Fibroblast of skin of left biceps (primary cell): Measurements from ENCODE around the gene PCYOX1L.
"Not testable (repeated sequence)": the region's sequence is repeated elsewhere in the genome, so short reads cannot be mapped to it uniquely, and the experiment has no call there.

ENCODE experiments used
- DNase-seq, 2 experiments: peaks; one replicate each; pipeline ENCODE4 v3.0.0-alpha.2; 2013; ENCODE audit warnings: low read depth in 2 of 2

Gene PCYOX1L

GRCh38 chr5:149387081-149387631 is 29.3 kb downstream of the PCYOX1L start:
- DNase-seq, result no peak

GRCh38 chr5:149387982-149388381 is 30.1 kb downstream of the PCYOX1L start:
- DNase-seq, result no peak

- no peak for DNase-seq
Measured at GRCh38 chr5:149388498-149389190, 30.8 kb downstream of the PCYOX1L start.

DNA sequence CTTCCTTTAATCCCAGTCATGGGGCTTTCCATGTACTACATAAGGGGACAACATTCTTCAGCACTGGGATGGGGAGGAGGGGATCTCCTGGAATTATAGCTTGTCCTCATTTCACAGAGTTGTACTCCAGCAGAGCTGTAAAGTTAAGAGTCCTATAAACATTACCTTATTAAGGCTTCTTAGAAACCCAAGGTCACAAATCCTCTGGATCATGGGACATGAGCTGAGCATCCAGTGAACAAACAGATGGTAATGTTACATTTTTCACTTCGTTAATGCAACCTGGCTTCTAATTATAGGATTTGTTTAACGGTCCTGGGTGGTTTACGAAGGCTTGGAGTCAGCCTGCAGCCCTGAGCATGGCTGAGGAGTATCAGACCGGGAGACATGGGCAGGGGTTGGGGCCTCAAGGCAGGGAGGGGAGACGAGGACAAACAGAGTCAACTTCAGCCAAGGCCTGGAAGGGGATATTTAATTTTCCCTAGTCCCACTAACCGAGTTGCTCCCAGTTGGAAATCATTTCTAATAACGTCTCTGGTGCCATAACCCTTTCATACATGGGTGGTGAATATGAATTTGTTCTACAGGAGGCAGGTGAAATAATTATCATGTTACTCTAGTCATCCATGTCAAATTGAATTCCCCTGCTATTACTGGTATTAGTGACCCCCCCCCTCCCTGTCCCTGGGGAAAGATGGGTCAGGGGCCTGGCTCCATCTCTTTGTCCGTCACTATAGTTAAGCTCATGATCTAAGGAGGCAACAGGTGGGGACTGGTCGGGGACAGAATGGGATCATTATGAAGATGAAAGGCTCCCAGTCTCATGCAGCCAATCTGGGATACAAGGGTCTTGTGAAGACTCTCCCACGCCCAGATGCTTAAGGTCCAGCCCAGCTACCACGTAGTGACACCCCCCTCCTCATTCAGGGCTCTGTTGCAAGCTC is 32.0 kb downstream of the PCYOX1L start:
- no peak for DNase-seq

DNA sequence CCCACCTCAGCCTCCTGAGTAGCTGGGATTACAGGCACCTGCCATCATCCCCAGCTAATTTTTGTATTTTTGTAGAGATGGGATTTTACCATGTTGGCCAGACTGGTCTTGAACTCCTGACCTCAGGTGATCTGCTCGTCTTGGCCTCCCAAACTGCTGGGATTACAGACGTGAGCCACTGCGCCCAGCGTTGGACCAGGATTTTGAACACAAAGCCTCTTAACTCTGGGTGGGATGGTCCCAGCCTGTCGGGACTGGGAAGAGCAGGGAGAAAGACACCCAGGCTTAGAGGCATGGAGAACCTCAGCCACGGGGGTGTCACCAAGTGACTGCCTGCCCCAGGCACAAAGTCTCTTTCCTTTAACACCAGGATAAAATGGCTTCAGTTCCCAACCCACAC is 33.2 kb downstream of the PCYOX1L start:
- not testable (repeated sequence) for DNase-seq

DNA sequence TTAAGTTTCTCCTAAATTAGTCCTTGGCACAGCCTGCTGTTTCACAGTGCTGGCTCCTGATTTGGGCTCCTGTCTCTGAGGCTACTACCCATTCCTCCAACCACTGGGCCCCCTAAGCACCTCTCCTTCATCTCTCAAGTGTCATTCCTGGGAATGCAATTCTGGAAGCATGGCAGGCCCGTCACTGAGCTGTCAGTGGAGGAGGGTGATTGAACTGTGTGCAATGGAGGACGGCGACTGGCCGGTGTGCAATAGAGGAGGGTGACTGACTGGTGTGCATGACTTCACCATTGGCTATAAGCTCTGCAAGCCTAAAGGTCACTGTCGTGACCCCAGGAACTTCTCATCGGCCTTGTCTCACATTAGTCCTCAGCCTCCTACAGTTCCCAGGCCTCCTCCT is 33.7 kb downstream of the PCYOX1L start:
- DNase-seq, result no peak

GRCh38 chr5:149392718-149393117 is 34.9 kb downstream of the PCYOX1L start:
- no peak for DNase-seq

DNA sequence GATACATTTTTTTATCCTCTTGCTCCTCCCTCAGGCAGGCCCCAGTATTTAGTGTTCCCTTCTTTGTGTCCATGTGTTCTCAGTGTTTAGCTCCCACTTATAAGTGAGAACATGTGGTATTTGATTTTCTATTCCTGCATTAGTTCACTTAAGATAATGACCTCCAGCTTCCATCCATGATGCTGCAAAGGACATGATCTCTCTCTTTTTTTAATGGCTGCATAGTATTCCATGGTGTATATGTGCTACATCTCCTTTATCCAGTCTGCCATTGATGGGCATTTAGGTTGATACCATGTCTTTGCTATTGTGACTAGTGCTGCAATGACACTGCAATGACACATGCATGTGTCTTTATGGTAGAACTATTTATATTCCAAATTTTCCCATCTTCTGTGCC is 37.1 kb downstream of the PCYOX1L start:
- DNase-seq, result not testable (repeated sequence)

DNA sequence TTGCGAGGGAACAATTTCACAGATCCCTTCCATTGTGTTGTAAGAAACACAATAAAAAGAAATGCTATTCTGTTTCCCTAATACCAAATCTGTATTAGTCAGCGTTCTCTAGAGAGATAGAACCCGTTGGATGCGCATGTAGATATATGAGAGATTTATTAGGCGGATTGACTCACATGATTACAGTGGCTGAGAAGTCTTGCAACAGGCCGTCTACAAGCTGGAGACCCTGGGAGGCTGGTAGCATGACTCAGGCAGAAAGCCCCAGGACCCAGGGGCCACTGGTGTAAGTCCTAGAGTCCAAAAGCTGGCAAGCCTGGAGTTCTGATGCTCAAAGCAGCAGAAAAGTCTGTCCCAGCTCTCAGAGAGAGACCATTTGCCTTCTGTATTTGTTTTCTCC is 39.7 kb downstream of the PCYOX1L start:
- DNase-seq, result peak; percentile 92

GRCh38 chr5:149398747-149399266 is 41.0 kb downstream of the PCYOX1L start:
- DNase-seq, result not testable (repeated sequence)

DNA sequence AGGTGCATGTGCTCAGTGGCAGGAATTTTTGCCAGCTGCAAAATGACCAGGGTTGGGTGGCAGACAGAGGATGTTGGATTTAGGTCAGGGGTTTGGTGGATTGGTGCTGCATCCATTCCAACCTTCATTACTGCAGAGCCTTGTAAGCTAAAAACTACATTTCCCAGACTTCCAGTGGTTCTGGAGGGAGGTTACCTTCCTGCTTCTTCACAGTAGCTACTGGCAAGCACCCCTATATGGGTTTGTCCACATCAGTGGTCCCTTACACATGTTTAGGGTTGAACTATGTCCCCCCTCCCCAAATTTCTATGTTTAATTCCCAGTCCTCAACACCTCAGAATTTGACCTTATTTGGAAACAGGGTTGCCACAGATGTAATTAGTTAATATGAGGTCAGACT is 41.9 kb downstream of the PCYOX1L start:
- no peak for DNase-seq

- no peak for DNase-seq
Measured at GRCh38 chr5:149400304-149400703, 42.5 kb downstream of the PCYOX1L start.

GRCh38 chr5:149401051-149401450 is 43.2 kb downstream of the PCYOX1L start:
- no peak for DNase-seq

DNA sequence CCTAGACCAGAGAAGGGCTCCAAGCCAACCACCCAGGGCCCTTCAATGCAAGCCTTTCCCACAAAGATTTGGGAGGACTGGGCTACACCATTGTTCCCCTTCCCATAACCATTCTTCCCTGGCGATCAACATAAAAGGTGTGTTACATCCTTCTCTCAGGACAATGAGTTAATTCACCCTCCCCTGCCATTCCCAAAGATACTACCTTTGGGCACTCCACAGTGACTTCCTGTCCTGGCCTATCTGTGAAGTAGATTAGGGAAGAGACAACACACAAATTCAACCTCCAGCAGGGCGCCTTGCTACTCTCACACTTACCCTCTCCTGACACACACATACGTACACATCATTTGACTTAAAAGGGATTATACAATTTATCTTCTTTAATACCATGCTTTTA is 44.4 kb downstream of the PCYOX1L start:
- DNase-seq, result no peak

DNA sequence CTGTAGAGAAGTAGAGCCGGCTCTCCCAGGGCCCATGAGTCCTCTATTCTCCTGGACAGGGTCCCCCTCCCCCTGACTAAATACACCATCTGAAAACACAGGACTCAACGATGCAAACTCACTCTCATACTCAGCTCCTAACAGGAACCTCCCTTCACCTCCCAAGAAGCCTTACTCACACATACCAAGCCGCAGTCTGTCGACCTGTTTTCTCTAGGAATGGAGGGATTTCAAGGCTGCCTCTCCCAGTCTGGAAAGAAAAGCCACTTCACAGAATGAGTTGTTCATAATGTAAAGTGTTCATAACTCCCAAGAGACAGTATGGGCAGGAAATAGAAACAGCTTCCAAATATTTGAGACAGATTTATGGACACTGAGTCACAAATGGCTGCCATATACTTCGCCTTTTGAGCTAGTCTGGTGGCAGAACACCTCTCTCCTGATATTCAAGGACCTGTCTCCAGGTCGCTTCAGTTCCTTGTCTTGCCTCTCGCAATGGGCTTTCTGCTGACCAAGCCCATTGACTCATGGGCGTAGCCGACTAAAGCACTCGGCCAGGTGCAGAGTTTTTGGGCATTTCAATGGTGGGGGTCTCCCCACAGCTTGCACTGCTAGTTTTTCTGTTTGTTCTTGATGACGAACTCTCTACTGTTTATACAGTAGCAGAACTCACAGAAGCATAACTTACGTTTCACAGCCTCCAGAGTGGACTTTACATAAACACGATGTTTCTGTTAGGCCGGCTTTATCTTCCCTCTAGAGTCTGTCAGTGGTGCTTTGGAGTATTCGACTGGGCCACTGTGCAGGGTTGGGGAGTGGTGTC is 46.3 kb downstream of the PCYOX1L start:
- DNase-seq, result peak; percentile 98 to 99

DNA sequence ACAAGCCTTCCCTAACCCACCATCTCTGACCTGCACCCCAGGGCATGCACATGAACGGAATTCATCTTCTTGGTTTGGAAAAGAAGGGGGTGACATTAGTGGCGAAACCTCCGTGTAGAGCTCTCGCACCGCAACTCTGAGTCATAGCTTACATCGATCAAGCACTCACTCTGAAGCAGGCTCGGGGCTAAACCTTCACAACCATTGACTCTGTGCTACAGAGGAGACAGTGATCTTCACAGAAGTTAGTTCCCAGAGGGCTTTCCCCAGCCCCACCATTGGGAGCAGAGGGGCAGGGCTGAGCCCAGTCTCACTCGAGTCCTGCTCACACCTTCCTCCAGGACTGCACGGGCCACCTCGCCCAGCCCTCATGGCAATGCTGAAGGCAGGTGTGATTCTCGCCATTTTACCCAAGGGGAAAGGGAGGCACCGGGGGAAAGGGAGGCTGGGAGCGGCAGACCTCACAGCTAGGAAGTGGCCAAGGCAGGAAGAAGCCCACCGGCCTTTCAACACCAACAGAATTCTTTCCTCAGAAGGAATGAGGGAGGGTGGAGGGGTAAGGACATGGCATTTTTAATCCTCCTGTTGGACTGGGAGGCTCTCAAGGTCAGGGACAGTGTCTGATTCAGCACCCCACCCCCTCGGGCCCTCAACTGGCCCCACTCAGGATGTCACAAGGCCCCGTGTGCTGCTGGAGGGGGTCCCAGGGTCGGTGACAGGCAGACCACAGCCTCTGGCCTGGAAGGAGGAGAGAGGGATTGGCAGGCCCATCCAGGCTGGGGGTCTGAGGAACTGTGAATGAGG is 47.1 kb downstream of the PCYOX1L start:
- peak; percentile 74 to 79 for DNase-seq

GRCh38 chr5:149405550-149406202 is 47.8 kb downstream of the PCYOX1L start:
- no peak for DNase-seq

- DNase-seq, result peak; percentile 99
Measured at GRCh38 chr5:149406203-149406978, 48.5 kb downstream of the PCYOX1L start.

- DNase-seq, result no peak
Measured at GRCh38 chr5:149406979-149407306, 49.1 kb downstream of the PCYOX1L start.
